HepG2 (cell line): ENCODE results near the gene TEX19. TPM values are rescaled to one million over a fixed set of nuclear protein-coding genes. Genes with fewer than 3 reads are reported as not detected.

Source experiments
- BRF2 ChIP-seq: sonication (generic); formaldehyde crosslinking; IDR thresholded peaks from 2 replicates; pipeline ENCODE4 v1.8.1; 2022; ENCODE audit warnings: mild to moderate bottlenecking, missing genetic modification reagents
- CEBPG ChIP-seq: IDR thresholded peaks from 2 replicates; pipeline ENCODE4 v1.6.1; 2016
- GPBP1L1 ChIP-seq: sonication (generic); formaldehyde crosslinking; IDR thresholded peaks from 2 replicates; pipeline ENCODE4 v1.5.0; 2020; ENCODE audit warnings: mild to moderate bottlenecking, missing genetic modification reagents
- KLF12 ChIP-seq: sonication (generic); formaldehyde crosslinking; IDR thresholded peaks from 2 replicates; pipeline ENCODE4 v1.4.0; 2020; ENCODE audit warnings: missing genetic modification reagents, borderline replicate concordance
- MTF2 ChIP-seq: sonication (generic); formaldehyde crosslinking; IDR thresholded peaks from 2 replicates; pipeline ENCODE4 v1.5.0; 2020; ENCODE audit warnings: missing genetic modification reagents, borderline replicate concordance
- MXD4 ChIP-seq: IDR thresholded peaks from 2 replicates; pipeline ENCODE4 v1.6.1; 2016; ENCODE audit warnings: mild to moderate bottlenecking, missing biosample characterization, missing genetic modification reagents
- NFKB2 ChIP-seq: sonication (generic); formaldehyde crosslinking; IDR thresholded peaks from 2 replicates; pipeline ENCODE4 v1.4.0; 2020; ENCODE audit warnings: missing genetic modification reagents, borderline replicate concordance
- PBX2 ChIP-seq: IDR thresholded peaks from 2 replicates; pipeline ENCODE4 v1.6.1; 2016; ENCODE audit warnings: control low read depth
- PPARG ChIP-seq: conservative IDR thresholded peaks from 2 replicates; pipeline ENCODE4 v1.6.1; 2016; ENCODE audit warnings: missing biosample characterization, missing genetic modification reagents
- RBAK ChIP-seq: sonication (generic); formaldehyde crosslinking; IDR thresholded peaks from 2 replicates; pipeline ENCODE4 v1.5.1; 2020; ENCODE audit warnings: mild to moderate bottlenecking, missing genetic modification reagents
- SAFB2 ChIP-seq: sonication (generic); formaldehyde crosslinking; IDR thresholded peaks from 2 replicates; pipeline ENCODE4 v1.5.1; 2020; ENCODE audit warnings: missing genetic modification reagents, low read depth, mild to moderate bottlenecking, borderline replicate concordance
- SATB2 ChIP-seq: sonication (generic); formaldehyde crosslinking; IDR thresholded peaks from 2 replicates; pipeline ENCODE4 v1.5.0; 2020; ENCODE audit warnings: missing genetic modification reagents
- SNRNP70 ChIP-seq: fragments of 200-400 bp; formaldehyde crosslinking; IDR thresholded peaks from 2 replicates; pipeline ENCODE4 v1.6.1; 2017; ENCODE audit warnings: mild to moderate bottlenecking, low read depth, low read length, moderate library complexity
- ZFAT ChIP-seq: sonication (generic); formaldehyde crosslinking; conservative IDR thresholded peaks from 2 replicates; pipeline ENCODE4 v1.8.1; 2023; ENCODE audit warnings: missing genetic modification reagents, inconsistent platforms
- ZNF3 ChIP-seq: IDR thresholded peaks from 2 replicates; pipeline ENCODE4 v1.7.0; 2017; ENCODE audit warnings: inconsistent platforms
- ZNF552 ChIP-seq: sonication (generic); formaldehyde crosslinking; IDR thresholded peaks from 2 replicates; pipeline ENCODE4 v1.9.0; 2022; ENCODE audit warnings: missing genetic modification reagents, mild to moderate bottlenecking, borderline replicate concordance
- polyA plus RNA-seq, 8 experiments: library from polyadenylated mRNA; depleted of rRNA in 3 of 8; stranded (reverse) in 7 of 8; unstranded in 1 of 8; fragments of >200 nt; fragmentation: Illumina TruSeq in 4 of 8; extraction: Trizol in 4 of 8; gene quantifications; 2 replicates each; pipeline versions ENCODE4 v1.2.1 to v1.2.3, GENCODE V29; 2011 to 2016; ENCODE audit warnings: low read depth in 4 of 8, missing spikeins in 1 of 8, mixed read lengths in 1 of 8; ENCODE audit not compliant: insufficient read depth in 1 of 8
- total RNA-seq, 5 experiments: library from RNA; depleted of rRNA; stranded (reverse); fragments of >200 nt; fragmentation: Illumina TruSeq; extraction: Trizol; gene quantifications; 2 replicates each; pipeline ENCODE4 v1.2.3, GENCODE V29; 2016; ENCODE audit warnings: low read depth in 1 of 5
- TF ChIP-seq, protein P1 (sequence below): sonication (generic); formaldehyde crosslinking; IDR thresholded peaks from 2 replicates; pipeline ENCODE4 v1.4.0; 2020; ENCODE audit warnings: missing genetic modification reagents
- TF ChIP-seq, protein P2 (sequence below): sonication (generic); formaldehyde crosslinking; IDR thresholded peaks from 2 replicates; pipeline ENCODE4 v1.5.1; 2020; ENCODE audit warnings: missing genetic modification reagents, mild to moderate bottlenecking, borderline replicate concordance
- TF ChIP-seq, protein P3 (sequence below): sonication (generic); formaldehyde crosslinking; conservative IDR thresholded peaks from 2 replicates; pipeline ENCODE4 v1.5.0; 2020; ENCODE audit warnings: missing genetic modification reagents

The TEX19 gene
- total and polyA plus RNA-seq, 2 of the 13 experiments (the other 11 are each of a cell fraction or from before 2014, with no cell fraction given), result 1.3 to 6.0 TPM

GRCh38 chr17:82330322-82331239 is 28.5 kb upstream of the TEX19 start (continued):
- TF ChIP-seq MXD4 (CRISPR knock-in tag) (no peak; the same call in none of the 2 replicates), PPARG (CRISPR knock-in tag) (peak; percentile 68; the same call in 1 of the 2 replicates), ZNF552 (CRISPR knock-in tag) (peak; percentile 78; the same call in 1 of the 2 replicates), CEBPG (CRISPR knock-in tag) (no peak; the same call in 1 of the 2 replicates), NFKB2 (no peak), SATB2 (no peak), ZNF3 (no peak), SAFB2 (CRISPR knock-in tag) (no peak), SNRNP70 (no peak), KLF12 (CRISPR knock-in tag) (no peak), MTF2 (no peak), RBAK (peak; percentile 57; the same call in 1 of the 2 replicates), BRF2 (CRISPR knock-in tag) (no peak), GPBP1L1 (CRISPR knock-in tag) (no peak), PBX2 (CRISPR knock-in tag) (no peak), ZFAT (CRISPR knock-in tag) (no peak)
- TF ChIP-seq, protein P1, sequence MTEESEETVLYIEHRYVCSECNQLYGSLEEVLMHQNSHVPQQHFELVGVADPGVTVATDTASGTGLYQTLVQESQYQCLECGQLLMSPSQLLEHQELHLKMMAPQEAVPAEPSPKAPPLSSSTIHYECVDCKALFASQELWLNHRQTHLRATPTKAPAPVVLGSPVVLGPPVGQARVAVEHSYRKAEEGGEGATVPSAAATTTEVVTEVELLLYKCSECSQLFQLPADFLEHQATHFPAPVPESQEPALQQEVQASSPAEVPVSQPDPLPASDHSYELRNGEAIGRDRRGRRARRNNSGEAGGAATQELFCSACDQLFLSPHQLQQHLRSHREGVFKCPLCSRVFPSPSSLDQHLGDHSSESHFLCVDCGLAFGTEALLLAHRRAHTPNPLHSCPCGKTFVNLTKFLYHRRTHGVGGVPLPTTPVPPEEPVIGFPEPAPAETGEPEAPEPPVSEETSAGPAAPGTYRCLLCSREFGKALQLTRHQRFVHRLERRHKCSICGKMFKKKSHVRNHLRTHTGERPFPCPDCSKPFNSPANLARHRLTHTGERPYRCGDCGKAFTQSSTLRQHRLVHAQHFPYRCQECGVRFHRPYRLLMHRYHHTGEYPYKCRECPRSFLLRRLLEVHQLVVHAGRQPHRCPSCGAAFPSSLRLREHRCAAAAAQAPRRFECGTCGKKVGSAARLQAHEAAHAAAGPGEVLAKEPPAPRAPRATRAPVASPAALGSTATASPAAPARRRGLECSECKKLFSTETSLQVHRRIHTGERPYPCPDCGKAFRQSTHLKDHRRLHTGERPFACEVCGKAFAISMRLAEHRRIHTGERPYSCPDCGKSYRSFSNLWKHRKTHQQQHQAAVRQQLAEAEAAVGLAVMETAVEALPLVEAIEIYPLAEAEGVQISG (CRISPR knock-in tag), result peak; percentile 58
- TF ChIP-seq, protein P2, sequence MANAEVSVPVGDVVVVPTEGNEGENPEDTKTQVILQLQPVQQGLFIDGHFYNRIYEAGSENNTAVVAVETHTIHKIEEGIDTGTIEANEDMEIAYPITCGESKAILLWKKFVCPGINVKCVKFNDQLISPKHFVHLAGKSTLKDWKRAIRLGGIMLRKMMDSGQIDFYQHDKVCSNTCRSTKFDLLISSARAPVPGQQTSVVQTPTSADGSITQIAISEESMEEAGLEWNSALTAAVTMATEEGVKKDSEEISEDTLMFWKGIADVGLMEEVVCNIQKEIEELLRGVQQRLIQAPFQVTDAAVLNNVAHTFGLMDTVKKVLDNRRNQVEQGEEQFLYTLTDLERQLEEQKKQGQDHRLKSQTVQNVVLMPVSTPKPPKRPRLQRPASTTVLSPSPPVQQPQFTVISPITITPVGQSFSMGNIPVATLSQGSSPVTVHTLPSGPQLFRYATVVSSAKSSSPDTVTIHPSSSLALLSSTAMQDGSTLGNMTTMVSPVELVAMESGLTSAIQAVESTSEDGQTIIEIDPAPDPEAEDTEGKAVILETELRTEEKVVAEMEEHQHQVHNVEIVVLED (CRISPR knock-in tag), result no peak
- TF ChIP-seq, protein P3, sequence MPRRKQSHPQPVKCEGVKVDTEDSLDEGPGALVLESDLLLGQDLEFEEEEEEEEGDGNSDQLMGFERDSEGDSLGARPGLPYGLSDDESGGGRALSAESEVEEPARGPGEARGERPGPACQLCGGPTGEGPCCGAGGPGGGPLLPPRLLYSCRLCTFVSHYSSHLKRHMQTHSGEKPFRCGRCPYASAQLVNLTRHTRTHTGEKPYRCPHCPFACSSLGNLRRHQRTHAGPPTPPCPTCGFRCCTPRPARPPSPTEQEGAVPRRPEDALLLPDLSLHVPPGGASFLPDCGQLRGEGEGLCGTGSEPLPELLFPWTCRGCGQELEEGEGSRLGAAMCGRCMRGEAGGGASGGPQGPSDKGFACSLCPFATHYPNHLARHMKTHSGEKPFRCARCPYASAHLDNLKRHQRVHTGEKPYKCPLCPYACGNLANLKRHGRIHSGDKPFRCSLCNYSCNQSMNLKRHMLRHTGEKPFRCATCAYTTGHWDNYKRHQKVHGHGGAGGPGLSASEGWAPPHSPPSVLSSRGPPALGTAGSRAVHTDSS (CRISPR knock-in tag), result no peak
